ENCODE data around the gene PCNX2. TPM values are rescaled to one million over a fixed set of nuclear protein-coding genes. Genes with fewer than 3 reads are reported as not detected.
A peak's percentile ranks its signal among the peaks of the same experiment; 100 is the strongest.

Gene PCNX2
- total and polyA plus RNA-seq, 10 of the 15 experiments (the other 5 are each of a cell fraction or from before 2014, with no cell fraction given) = 2.1 to 16.4 (median 8.1) TPM

- H3K27ac ChIP-seq (ENCODE audit: control insufficient read depth, insufficient read depth) = no peak overlapping the region
- H3K4me1 ChIP-seq (ENCODE audit: control insufficient read depth, insufficient read depth, low read length) = peaks cover 8% of the 10 kb centered on the region
- in situ Hi-C loops (cut with MboI) (no loop called here), intact Hi-C loops (cut with micrococcal nuclease; ENCODE audit: unreplicated experiment) (no loop called here)
- POLR2A ChIA-PET = no interaction called here
- H3K4me3 ChIP-seq = no peak overlapping the region
- H2AFZ ChIP-seq (ENCODE audit: control insufficient read depth, low read depth, low read length) = no peak overlapping the region; the same call in 1 of the 2 replicates
- peaks cover 3 to 6% of the 10 kb centered on the region in 2 experiments; a peak in 2 of 4 replicates for H3K36me3 ChIP-seq (ENCODE audit: control insufficient read depth in 2 of 2, insufficient read depth in 2 of 2, low read length in 1 of 2)
- FAIRE-seq (no peak), DNase-seq (ENCODE audit: low read depth, low spot score) (no peak), ATAC-seq (peak; percentile 34)
- H3K79me2 ChIP-seq (ENCODE audit: control insufficient read depth, insufficient read depth, low read length) = no peaks in the 10 kb centered on the region
- H4K20me1 ChIP-seq (ENCODE audit: control insufficient read depth, insufficient read depth) = no peaks in the 10 kb centered on the region
- SMC1A ChIA-PET (ENCODE audit: uncharacterized antibody, unreplicated experiment) = no interaction called here
- no peak overlapping the region for H3K9ac ChIP-seq (ENCODE audit: control insufficient read depth, insufficient read depth, low read length)
- BruUV-seq (replicated peaks) = no TSS peak
- TF ChIP-seq NFYA (IDR thresholded peaks at IDR 0.05; ENCODE audit: borderline replicate concordance, low read depth, low read length) = no peak
- RAD21 ChIA-PET (ENCODE audit: unreplicated experiment) = no interaction called here
- WGBS (ENCODE audit: insufficient coverage, insufficient replicate concordance, low lambda C conversion rate, missing lambda C conversion rate) = 79% methylated on average over 5 of the region's 5 CpGs
- peak overlapping the region; percentile 50 for H3K4me2 ChIP-seq (ENCODE audit: control insufficient read depth, insufficient read depth)
- CTCF ChIA-PET = no interaction called here
- H3K9me3 ChIP-seq (replicated peaks; ENCODE audit: control insufficient read depth, insufficient read depth, low read length) = no peaks in the 10 kb centered on the region
- H3K27me3 ChIP-seq (replicated peaks in 1 of 2; ENCODE audit: control insufficient read depth in 2 of 2, insufficient read depth in 2 of 2, low read length in 1 of 2) = no peaks in the 10 kb centered on the region
These were observed 33.8 kb downstream of the PCNX2 start for GRCh38 chr1:233261695-233262094.

- H3K27ac ChIP-seq (ENCODE audit: control insufficient read depth, insufficient read depth) = no peak overlapping the region
- in situ Hi-C loops (cut with MboI) = no loop called here
- POLR2A ChIA-PET = no interaction called here
- H3K36me3 ChIP-seq (ENCODE audit: control insufficient read depth in 2 of 2, insufficient read depth in 2 of 2, low read length in 1 of 2) = peaks cover 3 to 6% of the 10 kb centered on the region in 2 experiments; a peak in 2 of 4 replicates
- intact Hi-C loops (cut with micrococcal nuclease; ENCODE audit: unreplicated experiment) = no loop called here
- H3K4me2 ChIP-seq (ENCODE audit: control insufficient read depth, insufficient read depth) = peak overlapping the region; percentile 50
- 3% methylated on average over 3 of the region's 3 CpGs for WGBS (ENCODE audit: insufficient coverage, insufficient replicate concordance, low lambda C conversion rate, missing lambda C conversion rate)
- no TSS peak for BruUV-seq (replicated peaks)
- no peaks in the 10 kb centered on the region for H4K20me1 ChIP-seq (ENCODE audit: control insufficient read depth, insufficient read depth)
- H3K4me1 ChIP-seq (ENCODE audit: control insufficient read depth, insufficient read depth, low read length) = peaks cover 8% of the 10 kb centered on the region
- H3K9me3 ChIP-seq (replicated peaks; ENCODE audit: control insufficient read depth, insufficient read depth, low read length) = no peaks in the 10 kb centered on the region
- FAIRE-seq (peak; percentile 35), ATAC-seq (peak; percentile 96), DNase-seq (ENCODE audit: low read depth, low spot score) (peak; percentile 11)
- SMC1A ChIA-PET (ENCODE audit: uncharacterized antibody, unreplicated experiment) = no interaction called here
- CTCF ChIA-PET = no interaction called here
- no peaks in the 10 kb centered on the region for H3K27me3 ChIP-seq (replicated peaks in 1 of 2; ENCODE audit: control insufficient read depth in 2 of 2, insufficient read depth in 2 of 2, low read length in 1 of 2)
- peak overlapping the region; percentile 30 for H2AFZ ChIP-seq (ENCODE audit: control insufficient read depth, low read depth, low read length)
- RAD21 ChIA-PET (ENCODE audit: unreplicated experiment) = interaction anchor here (0.6 kb wide), 1 partner anchor 27 kb away, joined by 3 read pairs; no protein-coding TSS in a partner anchor
- H3K4me3 ChIP-seq = no peak overlapping the region
- no peak overlapping the region for H3K9ac ChIP-seq (ENCODE audit: control insufficient read depth, insufficient read depth, low read length)
- H3K79me2 ChIP-seq (ENCODE audit: control insufficient read depth, insufficient read depth, low read length) = no peaks in the 10 kb centered on the region
- TF ChIP-seq MTA2 (IDR thresholded peaks at IDR 0.05; ENCODE audit: low read depth) = no peak
- TF ChIP-seq ESRRA (IDR thresholded peaks at IDR 0.05; ENCODE audit: low read length) = no peak
- 0 out of 2 replicates have a peak, but pooled peaks have one; percentile 21 for TF ChIP-seq RELB (IDR thresholded peaks at IDR 0.05; ENCODE audit: low read depth)
- no peak for TF ChIP-seq ASH2L (IDR thresholded peaks at IDR 0.05; ENCODE audit: borderline replicate concordance, low read depth)
- TF ChIP-seq EGR1 (IDR thresholded peaks at IDR 0.05; ENCODE audit: borderline replicate concordance in 1 of 2, low read depth in 2 of 2, low read length in 2 of 2) = no peak
- TF ChIP-seq ZNF622 (IDR thresholded peaks at IDR 0.05) = no peak
- TF ChIP-seq IKZF2 (IDR thresholded peaks at IDR 0.05) = no peak
- no peak for TF ChIP-seq NR2C1 (IDR thresholded peaks at IDR 0.05)
- TF ChIP-seq PKNOX1 (IDR thresholded peaks at IDR 0.05) = peak; percentile 84
- no peak for TF ChIP-seq NBN (IDR thresholded peaks at IDR 0.05)
- no peak for TF ChIP-seq ATF7 (IDR thresholded peaks at IDR 0.05; ENCODE audit: low read depth)
- TF ChIP-seq JUNB (IDR thresholded peaks at IDR 0.05) = peak; percentile 69
- peak; percentile 71; the same call in 1 of the 2 replicates for TF ChIP-seq YY1 (IDR thresholded peaks at IDR 0.05; ENCODE audit: low read depth, low read length)
- TF ChIP-seq IRF4 (IDR thresholded peaks at IDR 0.05; ENCODE audit: low read depth, low read length) = peak; percentile 33; the same call in 1 of the 2 replicates
These were observed 34.3 kb downstream of the PCNX2 start for GRCh38 chr1:233261206-233261605.

Data from GM12878 (cell line).